ENCODE results near the gene PAAF1. TPM values are rescaled to one million over a fixed set of nuclear protein-coding genes. Genes with fewer than 3 reads are reported as not detected.

Gene PAAF1
- total and polyA plus RNA-seq, 8 donors, result 8.0 to 15.9 (median 11.4) TPM

- Histone ChIP-seq H3K36me3 (no peaks in the 10 kb centered on the region), H3K27ac (no peak overlapping the region), H3K9me3 (no peaks in the 10 kb centered on the region), H3K4me3 (no peak overlapping the region), H3K27me3 (no peaks in the 10 kb centered on the region), H3K4me1 (no peaks in the 10 kb centered on the region)
- WGBS, 2 donors, result 75 to 88% methylated on average over 1 of the region's 1 CpG
- ATAC-seq, result no peak
- intact Hi-C loops (cut with DNase I), result no loop called here
- no peak for FAIRE-seq
- TF ChIP-seq, protein P1, sequence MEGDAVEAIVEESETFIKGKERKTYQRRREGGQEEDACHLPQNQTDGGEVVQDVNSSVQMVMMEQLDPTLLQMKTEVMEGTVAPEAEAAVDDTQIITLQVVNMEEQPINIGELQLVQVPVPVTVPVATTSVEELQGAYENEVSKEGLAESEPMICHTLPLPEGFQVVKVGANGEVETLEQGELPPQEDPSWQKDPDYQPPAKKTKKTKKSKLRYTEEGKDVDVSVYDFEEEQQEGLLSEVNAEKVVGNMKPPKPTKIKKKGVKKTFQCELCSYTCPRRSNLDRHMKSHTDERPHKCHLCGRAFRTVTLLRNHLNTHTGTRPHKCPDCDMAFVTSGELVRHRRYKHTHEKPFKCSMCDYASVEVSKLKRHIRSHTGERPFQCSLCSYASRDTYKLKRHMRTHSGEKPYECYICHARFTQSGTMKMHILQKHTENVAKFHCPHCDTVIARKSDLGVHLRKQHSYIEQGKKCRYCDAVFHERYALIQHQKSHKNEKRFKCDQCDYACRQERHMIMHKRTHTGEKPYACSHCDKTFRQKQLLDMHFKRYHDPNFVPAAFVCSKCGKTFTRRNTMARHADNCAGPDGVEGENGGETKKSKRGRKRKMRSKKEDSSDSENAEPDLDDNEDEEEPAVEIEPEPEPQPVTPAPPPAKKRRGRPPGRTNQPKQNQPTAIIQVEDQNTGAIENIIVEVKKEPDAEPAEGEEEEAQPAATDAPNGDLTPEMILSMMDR (IDR thresholded peaks at IDR 0.05), result no peak
- DNase-seq, result peak in 1 of 6 donors; percentile 5
Observed at GRCh38 chr11:73972187-73972586, 95.4 kb downstream of the PAAF1 start.

- Histone ChIP-seq H3K4me3 (no peak overlapping the region), H3K27ac (no peak overlapping the region), H3K36me3 (no peaks in the 10 kb centered on the region), H3K27me3 (no peaks in the 10 kb centered on the region), H3K9me3 (no peaks in the 10 kb centered on the region), H3K4me1 (no peaks in the 10 kb centered on the region)
- peak in 1 of 6 donors; percentile 34 for DNase-seq
- peak in 1 of 4 donors; percentile 10 for ATAC-seq
- WGBS, 2 donors, result 85% methylated on average over 10 to 11 of the region's 11 CpGs
- TF ChIP-seq, protein P1 (IDR thresholded peaks at IDR 0.05), result no peak
- intact Hi-C loops (cut with DNase I), result no loop called here
- FAIRE-seq, result no peak
Observed at GRCh38 chr11:73972620-73973449, 96.0 kb downstream of the PAAF1 start.

- WGBS, 2 donors, result 95 to 96% methylated on average over 13 of the region's 13 CpGs
- no peaks in the 10 kb centered on the region for H3K36me3 ChIP-seq
- intact Hi-C loops (cut with DNase I), result no loop called here
- H3K27me3 ChIP-seq, result no peaks in the 10 kb centered on the region
- no peak overlapping the region for H3K27ac ChIP-seq
- H3K4me3 ChIP-seq, result no peak overlapping the region
- FAIRE-seq (no peak), DNase-seq (peak in 1 of 6 donors; percentile 8), ATAC-seq (no peak)
- H3K9me3 ChIP-seq, result no peaks in the 10 kb centered on the region
- TF ChIP-seq, protein P1 (IDR thresholded peaks at IDR 0.05), result no peak
- peaks cover 0 to under 1% (median under 1%) of the 10 kb centered on the region in 3 donors for H3K4me1 ChIP-seq
Observed at GRCh38 chr11:73974604-73975478, 98.0 kb downstream of the PAAF1 start.

- 83 to 84% methylated on average over 6 of the region's 6 CpGs for WGBS, 2 donors
- TF ChIP-seq, protein P1 (IDR thresholded peaks at IDR 0.05), result no peak
- FAIRE-seq (no peak), DNase-seq (peak in 1 of 6 donors; percentile 42), ATAC-seq (no peak)
- no peak overlapping the region for H3K27ac ChIP-seq
- no peaks in the 10 kb centered on the region for H3K27me3 ChIP-seq
- H3K4me1 ChIP-seq, result peaks cover 0 to 7% (median 6%) of the 10 kb centered on the region in 3 donors
- no peaks in the 10 kb centered on the region for H3K9me3 ChIP-seq
- intact Hi-C loops (cut with DNase I), result no loop called here
- H3K36me3 ChIP-seq, result no peaks in the 10 kb centered on the region
- no peak overlapping the region for H3K4me3 ChIP-seq
Observed at GRCh38 chr11:73975479-73975757, 98.6 kb downstream of the PAAF1 start.
